Fibroblast of lung (primary cell): ENCODE data around the gene NPPC. TPM values are rescaled to one million over a fixed set of nuclear protein-coding genes. Genes with fewer than 3 reads are reported as not detected.

Source experiments
- DNase-seq, 2 donors: peaks; one replicate each; pipeline versions ENCODE4 v3.0.0 to v3.0.0-alpha.2; 2010; ENCODE audit warnings: low read depth in 2 of 2
- H2AFZ ChIP-seq: 2 replicates; pipeline ENCODE4 v1.5.1; 2012; ENCODE audit warnings: low read length, control low read depth, inconsistent platforms
- H3K27ac ChIP-seq: 2 replicates; pipeline ENCODE4 v1.5.1; 2011; ENCODE audit warnings: low read length, control low read depth; ENCODE audit not compliant: insufficient read depth
- H3K27me3 ChIP-seq: 2 replicates; pipeline ENCODE4 v1.5.1; 2011; ENCODE audit warnings: mild to moderate bottlenecking, low read length; ENCODE audit not compliant: control insufficient read depth, insufficient read depth
- H3K36me3 ChIP-seq: 2 replicates; pipeline ENCODE4 v1.5.1; 2011; ENCODE audit warnings: low read length; ENCODE audit not compliant: control insufficient read depth, insufficient read depth
- H3K4me1 ChIP-seq: 2 replicates; pipeline ENCODE4 v1.5.1; 2011; ENCODE audit warnings: low read length; ENCODE audit not compliant: control insufficient read depth, insufficient read depth; ENCODE audit errors: extremely low read depth
- H3K4me2 ChIP-seq: 2 replicates; pipeline ENCODE4 v1.5.1; 2011; ENCODE audit warnings: low read length, control low read depth; ENCODE audit not compliant: insufficient read depth; ENCODE audit errors: extremely low read depth
- H3K4me3 ChIP-seq, 4 experiments: fragments of 200-600 bp in 1 of 4; sonication (generic) in 1 of 4; replicated peaks in 1 of 4; 2 replicates each; pipeline ENCODE4 v1.5.1; 2011 to 2016; ENCODE audit warnings: low read length in 4 of 4, low read depth in 3 of 4, mild to moderate bottlenecking in 3 of 4, control low read depth in 2 of 4, inconsistent platforms in 1 of 4, mixed read lengths in 1 of 4; ENCODE audit not compliant: insufficient read depth in 1 of 4; ENCODE audit errors: control extremely low read depth in 1 of 4
- H3K79me2 ChIP-seq: 2 replicates; pipeline ENCODE4 v1.5.1; 2012; ENCODE audit warnings: mild to moderate bottlenecking, low read length, inconsistent platforms; ENCODE audit not compliant: control insufficient read depth, insufficient read depth
- H3K9ac ChIP-seq: 2 replicates; pipeline ENCODE4 v1.5.1; 2011; ENCODE audit warnings: mild to moderate bottlenecking, low read length, control low read depth; ENCODE audit not compliant: insufficient read depth
- H3K9me3 ChIP-seq: 2 replicates; pipeline ENCODE4 v1.5.1; 2012; ENCODE audit warnings: low read depth, low read length; ENCODE audit not compliant: control insufficient read depth, insufficient read depth
- H4K20me1 ChIP-seq: 2 replicates; pipeline ENCODE4 v1.5.1; 2011; ENCODE audit warnings: low read length; ENCODE audit not compliant: control insufficient read depth, insufficient read depth; ENCODE audit errors: extremely low read depth
- CTCF ChIP-seq, 2 donors: IDR thresholded peaks in 1 of 2; conservative IDR thresholded peaks in 1 of 2; 1 replicate in 1 of 2; 2 replicates in 1 of 2; pipeline ENCODE4 v1.5.1; 2011 to 2012; ENCODE audit warnings: low read length in 2 of 2, control low read depth in 1 of 2, inconsistent platforms in 1 of 2, low read depth in 1 of 2, mild to moderate bottlenecking in 1 of 2
- EZH2 ChIP-seq: IDR thresholded peaks from 2 replicates; pipeline ENCODE4 v1.5.1; 2012; ENCODE audit warnings: low read length, control low read depth, mild to moderate bottlenecking; ENCODE audit errors: missing control alignments
- polyA plus RNA-seq, 2 donors: library from polyadenylated mRNA; depleted of rRNA in 1 of 2; stranded (reverse) in 1 of 2; unstranded in 1 of 2; fragments of >200 nt; gene quantifications; 2 replicates each; pipeline ENCODE4 v1.2.1, GENCODE V29; 2011 to 2012; ENCODE audit warnings: missing spikeins in 1 of 2
- total RNA-seq: library from RNA; depleted of rRNA; stranded (reverse); fragments of >200 nt; gene quantifications from 2 replicates; pipeline ENCODE4 v1.2.1, GENCODE V29; 2014

The NPPC gene
- total and polyA plus RNA-seq, 2 donors (not counting 1 experiment from before 2014, with no cell fraction given) = not detected

GRCh38 chr2:231922311-231923009 is 3.7 kb downstream of the NPPC start:
- peaks cover 41% of the 10 kb centered on the region for H3K27me3 ChIP-seq
- no peak overlapping the region for H2AFZ ChIP-seq
- H3K4me1 ChIP-seq = peaks cover 6% of the 10 kb centered on the region
- no peak overlapping the region for H3K4me2 ChIP-seq
- DNase-seq = no peak
- no peaks in the 10 kb centered on the region for H3K36me3 ChIP-seq
- H3K9me3 ChIP-seq = no peaks in the 10 kb centered on the region
- H3K9ac ChIP-seq = no peak overlapping the region
- no peak for TF ChIP-seq CTCF (conservative IDR thresholded peaks at IDR 0.05 in 1 of 2, IDR thresholded peaks at IDR 0.05 in 1 of 2; ENCODE audit: low read depth in 1 of 2, low read length in 2 of 2)
- no peak for TF ChIP-seq EZH2
- no peaks in the 10 kb centered on the region for H4K20me1 ChIP-seq
- no peak overlapping the region for H3K4me3 ChIP-seq
- no peak overlapping the region for H3K27ac ChIP-seq
- H3K79me2 ChIP-seq = no peaks in the 10 kb centered on the region

- H2AFZ ChIP-seq = no peak overlapping the region
- no peaks in the 10 kb centered on the region for H3K9me3 ChIP-seq
- H3K27ac ChIP-seq = no peak overlapping the region
- no peaks in the 10 kb centered on the region for H3K79me2 ChIP-seq
- DNase-seq = no peak
- H3K27me3 ChIP-seq = peaks cover 33% of the 10 kb centered on the region
- no peak overlapping the region for H3K4me3 ChIP-seq
- H3K4me2 ChIP-seq = no peak overlapping the region
- H3K9ac ChIP-seq = no peak overlapping the region
- H3K4me1 ChIP-seq = peaks cover 5% of the 10 kb centered on the region
- H3K36me3 ChIP-seq = no peaks in the 10 kb centered on the region
- H4K20me1 ChIP-seq = no peaks in the 10 kb centered on the region
- TF ChIP-seq EZH2 (no peak), CTCF (conservative IDR thresholded peaks at IDR 0.05 in 1 of 2, IDR thresholded peaks at IDR 0.05 in 1 of 2; ENCODE audit: low read depth in 1 of 2, low read length in 2 of 2) (no peak)
Measured at GRCh38 chr2:231920795-231921194, 5.4 kb downstream of the NPPC start.

- H4K20me1 ChIP-seq = no peaks in the 10 kb centered on the region
- peaks cover 32% of the 10 kb centered on the region for H3K27me3 ChIP-seq
Measured at GRCh38 chr2:231920366-231920765, 5.8 kb downstream of the NPPC start.

More at GRCh38 chr2:231920366-231920765, 5.8 kb downstream of the NPPC start:
- TF ChIP-seq CTCF (conservative IDR thresholded peaks at IDR 0.05 in 1 of 2, IDR thresholded peaks at IDR 0.05 in 1 of 2; ENCODE audit: low read depth in 1 of 2, low read length in 2 of 2) = no peak
- no peak for TF ChIP-seq EZH2
- Histone ChIP-seq H3K9ac (no peak overlapping the region), H3K79me2 (no peaks in the 10 kb centered on the region), H3K36me3 (no peaks in the 10 kb centered on the region), H3K4me1 (peaks cover under 1% of the 10 kb centered on the region), H3K4me2 (no peak overlapping the region), H3K27ac (no peak overlapping the region), H3K9me3 (no peaks in the 10 kb centered on the region), H3K4me3 (no peak overlapping the region), H2AFZ (no peak overlapping the region)
- no peak for DNase-seq
